GM20431 (cell line): ENCODE data around the gene GRK3.
"Not testable (repeated sequence)": the region's sequence is repeated elsewhere in the genome, so short reads cannot be mapped to it uniquely, and the experiment has no call there.

Source experiments
- in situ Hi-C: fragments of 300-500 bp; cut with MseI, MboI; formaldehyde crosslinking; loops from one replicate; pipeline ENCODE4 v1.15.0; 2020; ENCODE audit warnings: low sequenced_read_pairs; ENCODE audit not compliant: unreplicated experiment

GRK3 gene

DNA sequence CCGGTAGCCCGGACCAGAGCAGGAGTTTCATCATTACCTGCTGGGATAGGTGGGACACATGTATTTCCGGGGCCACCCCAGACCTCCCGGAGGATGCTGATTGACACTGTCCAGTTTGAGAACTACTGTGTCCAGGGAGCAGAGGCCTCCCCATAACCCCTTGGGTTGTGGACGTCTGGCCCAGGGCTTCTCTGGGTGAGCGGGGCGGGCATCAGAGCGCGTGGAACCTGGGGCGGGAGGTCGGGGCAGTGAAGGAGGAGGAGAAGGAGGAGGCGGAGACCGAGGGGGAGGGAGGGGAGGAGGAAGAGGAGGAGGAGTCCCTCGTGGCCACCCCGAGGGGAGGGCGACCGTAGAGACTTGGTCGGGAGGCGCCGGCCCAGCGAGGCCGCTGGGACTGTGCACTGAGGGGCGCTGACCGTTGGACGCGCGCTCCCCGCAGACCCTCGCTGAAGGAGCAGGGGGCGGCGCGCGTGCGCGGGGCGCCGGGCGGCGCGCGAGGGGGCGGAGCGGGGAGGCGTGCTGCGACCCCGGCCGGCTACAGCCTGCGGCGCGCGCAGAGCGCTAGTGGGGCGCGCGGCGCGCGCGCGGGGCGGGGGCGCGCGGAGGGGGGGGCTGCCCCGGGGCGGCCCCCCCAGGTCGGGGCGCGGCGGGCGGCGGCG lies at the start of gene GRK3:
GRK3 (plus strand) TSS at position 356 of the 659 bp plus-strand sequence. CDS start 366 bp downstream, outside the sequence.
- in situ Hi-C loops, result loop anchor here (25.0 kb wide), 1 partner anchor 148 kb away; no protein-coding TSS in a partner anchor

DNA sequence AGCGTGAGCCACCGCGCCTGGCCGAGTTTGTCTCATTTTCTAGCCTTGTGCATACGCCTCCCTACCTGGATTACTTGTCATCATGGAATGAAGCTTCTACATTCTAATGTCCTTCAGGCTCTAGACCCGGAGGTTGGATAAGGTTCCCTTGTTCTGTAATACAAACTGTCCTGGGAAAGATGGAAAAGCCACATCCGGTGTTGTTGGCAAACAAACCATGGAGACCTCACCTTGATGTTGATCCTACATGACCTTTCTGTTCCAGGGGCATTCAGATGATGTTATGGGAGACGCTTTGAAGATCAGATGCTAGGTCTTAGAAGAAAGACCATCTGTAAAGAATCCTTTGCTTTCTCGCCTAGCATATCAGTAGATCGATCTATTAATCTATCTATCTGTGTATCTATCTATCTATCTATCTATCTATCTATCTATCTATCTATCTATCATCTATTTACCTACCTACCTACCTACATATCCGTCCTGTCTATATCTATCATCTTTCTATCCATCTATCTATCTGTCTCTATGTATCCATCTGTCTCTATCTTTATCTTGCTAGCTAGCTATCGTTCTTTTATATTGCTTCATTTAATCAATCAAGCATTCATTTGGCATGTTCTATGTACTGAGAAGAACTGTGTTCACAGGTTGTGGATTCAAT lies 46.3 kb upstream of the GRK3 start:
- in situ Hi-C loops, result no loop called here

DNA sequence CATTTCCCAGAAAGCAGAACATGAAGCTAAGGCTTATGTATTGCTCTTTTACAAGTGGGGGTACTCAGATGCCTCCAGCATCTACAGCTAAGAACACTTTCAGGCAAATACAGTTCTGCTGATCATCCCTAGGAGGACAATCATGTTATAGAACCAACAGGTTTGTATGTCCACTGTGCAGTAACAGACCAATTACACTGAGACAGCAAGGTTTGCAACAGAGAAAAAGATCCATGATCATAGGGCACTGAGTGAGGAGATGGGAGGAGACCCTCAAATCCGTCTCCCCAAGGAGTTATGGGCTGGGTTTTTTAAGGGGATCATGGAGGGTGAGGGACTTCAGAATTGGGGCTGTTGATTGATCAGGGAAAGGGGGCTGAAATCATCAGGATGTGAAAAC lies 39.1 kb upstream of the GRK3 start:
- in situ Hi-C loops, result no loop called here

DNA sequence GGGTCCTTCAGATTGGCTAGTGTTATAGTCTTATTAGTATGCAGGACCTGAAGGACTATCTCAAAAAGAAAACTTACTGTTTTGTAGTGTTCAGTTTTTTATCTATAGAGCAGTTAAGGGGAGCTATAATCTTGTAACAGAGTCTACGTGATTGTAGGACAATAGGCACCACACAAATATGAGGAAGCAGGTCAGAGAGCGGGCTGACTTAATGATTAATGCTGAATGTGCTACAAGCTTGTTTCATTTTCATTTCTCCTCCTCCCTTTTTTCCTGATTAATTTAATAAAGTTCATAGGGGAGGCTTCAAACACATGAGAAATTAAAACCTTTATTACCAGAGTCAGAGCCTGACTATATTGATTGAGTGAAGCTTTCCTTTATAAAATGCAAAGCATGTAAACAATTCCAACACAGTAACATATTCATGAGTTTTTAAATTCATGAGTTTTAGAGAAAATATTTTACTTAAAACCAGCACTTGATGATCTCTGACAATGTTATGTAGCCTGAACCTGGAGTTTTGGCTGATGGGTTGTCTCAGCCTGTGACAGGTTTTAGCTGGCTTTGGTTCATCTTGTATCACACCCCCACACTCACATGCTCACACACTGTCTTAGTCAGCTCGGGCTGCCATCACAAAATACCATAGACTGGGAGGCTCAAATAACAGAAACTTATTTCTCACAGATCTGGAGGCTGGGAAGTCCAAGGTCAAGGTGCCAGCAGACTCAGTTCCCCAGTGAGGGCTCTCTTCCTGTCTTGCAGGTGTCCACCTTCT lies 38.5 kb upstream of the GRK3 start:
- in situ Hi-C loops, result not testable (repeated sequence)

DNA sequence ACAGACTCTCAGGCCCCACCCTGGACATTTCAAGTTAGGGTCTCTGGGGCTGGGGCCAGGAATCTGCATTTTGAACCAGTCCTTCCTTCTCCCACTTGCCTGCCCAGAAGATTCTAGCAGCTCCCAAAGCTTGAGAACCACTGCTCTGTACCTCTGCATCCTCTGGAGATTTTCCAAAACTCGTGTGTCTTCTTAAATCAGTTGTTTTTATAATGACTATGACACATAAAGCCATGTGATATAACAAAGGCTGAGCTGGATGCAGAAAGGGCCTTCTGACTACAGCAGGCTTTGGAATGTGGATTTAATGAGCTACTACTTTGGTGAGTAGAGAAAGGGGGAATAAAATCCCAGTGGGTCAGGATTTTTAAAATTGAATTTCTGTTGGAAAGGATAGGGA lies 37.5 kb upstream of the GRK3 start:
- in situ Hi-C loops, result not testable (repeated sequence)

DNA sequence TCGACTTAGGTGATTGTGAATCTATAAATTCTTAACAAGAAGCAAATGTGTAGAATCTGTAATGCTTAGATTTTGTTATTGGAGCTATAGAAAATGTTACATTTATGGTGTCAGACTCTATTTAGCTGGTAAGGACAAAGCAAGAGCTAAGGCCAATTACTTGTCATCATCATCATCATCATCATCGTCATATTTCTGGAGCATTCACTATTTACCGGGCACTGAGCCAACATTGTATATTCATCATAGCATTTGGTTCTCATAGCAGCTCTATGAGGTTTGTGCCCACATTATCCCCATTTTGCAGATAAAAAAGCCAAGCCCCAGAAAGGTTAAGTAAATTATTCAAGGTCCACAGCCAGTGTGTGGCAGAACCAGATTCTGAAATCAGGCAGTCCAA lies 36.4 kb upstream of the GRK3 start:
- in situ Hi-C loops, result not testable (repeated sequence)

DNA sequence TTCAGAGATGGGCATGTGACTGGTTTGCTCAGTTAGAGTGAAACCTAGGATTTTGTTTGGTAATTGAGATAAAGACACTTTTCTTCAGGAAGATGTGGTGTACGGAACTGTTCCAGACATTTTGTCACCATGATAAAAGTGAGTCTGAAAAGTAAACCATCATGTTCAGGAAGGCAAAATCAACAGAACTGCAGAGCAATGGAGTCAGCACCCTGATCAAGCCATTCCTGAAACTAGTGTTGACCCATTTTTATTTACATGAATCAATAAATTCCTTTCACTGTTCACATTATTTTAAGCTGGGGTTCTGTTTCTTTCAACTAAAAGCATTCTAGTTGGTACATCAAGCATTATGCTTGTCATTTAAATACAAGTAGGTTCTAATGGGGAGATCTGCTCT lies 35.4 kb upstream of the GRK3 start:
- in situ Hi-C loops, result not testable (repeated sequence)

DNA sequence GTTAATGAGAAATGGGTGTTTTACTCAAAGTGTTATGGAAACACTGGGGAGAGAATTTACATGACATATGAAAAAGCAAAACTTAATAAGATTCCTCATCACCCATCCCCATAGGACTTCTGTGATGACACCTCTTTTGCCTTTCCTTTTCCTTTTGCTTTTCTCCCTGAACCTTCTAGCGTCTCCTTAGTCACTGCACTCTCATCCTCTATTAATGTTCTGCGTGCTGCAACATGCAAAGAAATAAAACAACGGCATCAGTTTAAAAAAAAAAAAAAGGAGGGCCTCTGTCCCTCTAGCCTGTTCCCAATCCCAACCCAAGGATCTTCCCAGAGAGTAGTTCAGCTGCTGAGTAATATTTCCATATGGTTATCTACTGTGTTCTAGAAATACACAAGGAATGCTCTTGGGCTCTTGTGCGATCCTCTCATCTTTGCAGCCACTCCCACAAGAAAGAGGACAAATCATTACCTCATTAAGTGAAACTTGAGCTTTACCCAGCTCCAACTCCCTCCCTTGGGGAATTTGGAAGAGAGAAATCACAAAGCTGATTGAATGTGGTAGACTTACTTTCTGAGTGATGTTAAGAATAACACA lies 34.8 kb upstream of the GRK3 start:
- in situ Hi-C loops, result not testable (repeated sequence)

DNA sequence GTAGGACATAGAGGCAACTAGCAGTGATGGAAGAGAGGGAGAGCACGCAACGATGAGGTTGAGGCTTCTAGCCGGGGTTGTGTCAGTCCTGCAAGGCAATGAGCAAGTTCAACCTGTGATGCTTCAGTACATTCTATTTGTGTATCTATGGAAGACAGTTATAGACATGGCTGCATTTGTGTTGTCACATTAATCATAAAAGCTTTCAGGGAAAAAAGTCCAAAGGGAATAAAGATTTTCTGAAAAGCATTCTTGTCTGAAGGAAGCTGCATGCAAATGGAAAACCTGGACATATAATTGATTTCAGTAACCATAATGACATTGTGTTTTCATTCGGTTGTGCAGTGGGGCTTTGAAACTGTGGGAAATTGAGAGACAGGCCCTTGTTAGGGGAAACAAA lies 32.8 kb upstream of the GRK3 start:
- in situ Hi-C loops, result not testable (repeated sequence)

DNA sequence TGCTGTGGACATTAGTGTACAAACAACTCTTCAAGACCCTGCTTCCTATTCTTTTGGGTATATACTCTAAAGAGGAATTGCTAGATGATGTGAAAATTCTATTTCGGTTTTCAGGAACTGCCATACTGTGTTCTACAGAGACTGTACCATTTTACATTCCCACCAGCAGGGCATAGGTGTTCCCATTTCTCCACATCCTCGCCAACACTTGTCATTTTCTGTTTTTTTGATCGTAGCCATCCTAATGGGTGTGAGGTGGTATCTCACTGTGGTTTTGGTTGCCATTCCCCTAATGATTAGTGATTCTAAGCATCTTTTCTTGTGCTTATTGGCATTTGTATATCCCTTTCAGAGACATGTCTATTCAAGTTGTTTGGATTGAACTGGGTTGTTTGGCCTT lies 29.8 kb upstream of the GRK3 start:
- in situ Hi-C loops, result no loop called here

DNA sequence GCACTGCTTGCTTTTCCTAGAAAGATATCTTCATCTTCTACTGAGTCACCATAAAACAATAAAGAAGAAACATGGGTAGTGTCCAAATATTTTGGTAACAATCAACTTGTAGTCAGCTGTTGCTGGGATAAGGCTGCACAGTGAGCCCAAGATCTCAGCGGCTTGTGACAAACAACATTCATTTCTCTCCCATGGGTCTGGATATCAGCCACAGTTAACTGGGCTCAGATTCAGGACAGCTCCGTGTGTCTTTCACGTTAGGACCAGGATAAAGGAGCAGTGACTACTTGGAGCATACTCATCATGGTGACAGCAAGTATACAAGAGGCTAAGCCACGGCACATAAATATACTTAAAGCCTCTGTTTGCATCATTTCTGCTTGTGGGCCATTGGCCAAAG lies 27.9 kb upstream of the GRK3 start:
- in situ Hi-C loops, result no loop called here

DNA sequence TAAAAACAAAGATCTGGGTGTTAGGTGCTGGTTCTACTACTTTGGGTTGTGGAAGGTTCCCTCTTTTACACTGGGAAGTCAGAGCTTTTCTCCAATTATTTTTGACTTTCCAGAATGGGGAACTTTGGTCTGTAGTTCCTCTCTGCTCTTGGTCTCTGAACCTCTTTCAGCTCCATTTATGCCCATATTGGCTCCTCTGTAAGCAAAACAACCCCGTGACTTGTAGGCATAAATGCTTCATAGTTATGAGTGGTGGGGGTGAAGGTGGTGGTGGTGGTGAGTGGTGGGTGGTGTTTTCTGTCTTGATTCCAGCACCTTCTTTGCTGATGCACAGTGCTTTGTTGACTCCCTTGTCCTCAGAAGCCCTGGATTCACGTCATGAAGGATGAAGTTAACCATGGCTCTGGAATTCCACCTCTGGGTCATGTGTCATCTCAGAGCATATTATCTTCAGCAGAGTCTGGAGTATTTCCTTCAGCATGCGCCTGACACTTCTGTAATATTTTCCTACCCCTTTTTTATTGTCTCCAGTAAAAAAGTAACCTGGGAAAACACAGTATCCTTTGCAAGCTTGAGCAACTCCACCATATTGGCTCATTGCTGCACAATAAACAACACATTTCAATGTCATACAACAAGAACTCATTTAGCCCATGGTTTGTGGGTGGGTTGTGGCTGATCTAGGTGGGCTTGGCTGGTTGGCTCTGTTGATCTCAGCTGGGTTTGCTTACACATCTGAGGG lies 24.1 kb upstream of the GRK3 start:
- in situ Hi-C loops, result no loop called here

DNA sequence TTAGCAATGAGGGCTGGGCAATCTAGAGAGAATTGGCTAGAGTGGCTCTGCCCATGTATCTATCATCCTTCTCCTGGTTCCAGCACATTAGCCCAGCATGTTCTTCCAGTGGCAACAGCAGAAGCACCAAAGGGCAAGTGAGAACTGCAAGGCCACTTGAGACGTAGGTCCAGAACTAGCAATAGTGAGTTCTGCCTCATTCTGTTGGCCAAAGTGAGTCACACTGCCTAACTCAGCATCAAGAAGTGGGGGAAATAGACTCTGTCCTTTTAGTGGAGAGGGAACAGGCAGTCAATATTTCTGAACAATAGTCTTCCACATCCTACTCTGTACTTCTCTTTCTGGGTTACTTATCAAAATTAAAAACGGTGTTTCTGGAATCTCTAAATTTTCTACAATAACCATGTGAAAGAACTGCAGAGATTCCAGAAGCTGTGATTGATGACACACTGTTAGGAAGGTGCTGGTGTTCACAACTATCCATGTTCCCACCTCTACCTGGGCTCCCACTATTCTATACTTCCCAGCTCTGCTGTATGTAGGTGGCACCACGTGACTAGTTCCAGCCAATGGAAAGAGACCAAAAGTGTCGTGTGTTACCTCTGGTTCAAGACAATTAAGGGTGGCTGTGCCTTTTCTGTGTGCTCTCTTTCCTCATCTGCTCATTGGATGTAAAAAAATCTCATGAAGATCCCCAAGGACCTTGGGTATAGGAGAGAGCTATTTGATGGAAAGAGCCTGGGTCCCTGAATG lies 23.4 kb upstream of the GRK3 start:
- in situ Hi-C loops, result no loop called here

DNA sequence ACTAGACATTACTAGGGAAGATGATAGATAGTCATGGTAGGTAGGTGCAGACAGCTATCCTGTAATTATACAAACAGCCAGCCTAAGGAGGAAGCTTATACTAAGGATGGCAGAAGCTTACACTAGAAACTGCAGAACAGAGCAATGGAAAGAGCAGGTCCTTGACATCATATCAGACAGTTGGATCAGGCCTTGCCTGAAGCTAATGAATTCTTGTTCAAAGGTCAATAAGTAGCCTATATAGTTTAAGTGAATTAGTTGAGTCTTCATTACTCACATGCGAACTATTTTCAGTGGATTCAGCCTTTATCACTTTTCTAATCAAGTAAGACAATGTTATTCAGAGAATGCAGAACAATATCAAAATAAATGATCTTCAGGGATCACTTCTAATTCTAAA lies 22.3 kb upstream of the GRK3 start:
- in situ Hi-C loops, result no loop called here

DNA sequence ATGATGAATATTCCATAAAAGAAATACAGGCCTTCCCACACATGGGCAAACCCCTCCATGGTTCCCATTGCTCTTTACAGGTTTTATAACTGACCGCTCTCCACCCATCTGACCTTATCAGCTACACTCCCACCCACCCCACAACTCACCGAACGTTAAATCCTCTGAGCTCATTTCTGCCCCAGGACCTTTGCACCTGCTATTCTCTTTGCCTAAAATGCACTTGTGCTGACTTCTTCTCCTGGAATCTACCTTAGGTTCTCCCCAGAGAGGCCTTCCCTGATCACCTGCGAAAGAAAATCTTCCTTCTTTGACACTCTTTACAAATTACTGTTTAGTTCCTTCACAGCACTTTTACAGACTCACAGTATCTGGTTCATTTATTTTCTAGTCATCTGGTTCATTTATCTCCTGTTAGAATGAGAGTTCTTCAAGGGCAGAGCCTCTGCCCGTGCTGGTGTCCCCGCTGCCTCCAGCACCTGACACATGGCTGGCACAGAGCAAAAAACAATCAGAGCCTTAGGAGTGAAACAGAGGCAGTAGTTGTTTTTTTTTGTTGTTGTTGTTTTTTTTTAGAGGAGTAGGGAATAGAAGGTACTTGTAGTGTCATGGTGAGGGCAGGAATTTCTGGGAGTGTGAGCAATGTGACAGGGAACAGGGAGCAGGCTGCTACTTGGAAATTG lies 21.6 kb upstream of the GRK3 start:
- in situ Hi-C loops, result no loop called here

DNA sequence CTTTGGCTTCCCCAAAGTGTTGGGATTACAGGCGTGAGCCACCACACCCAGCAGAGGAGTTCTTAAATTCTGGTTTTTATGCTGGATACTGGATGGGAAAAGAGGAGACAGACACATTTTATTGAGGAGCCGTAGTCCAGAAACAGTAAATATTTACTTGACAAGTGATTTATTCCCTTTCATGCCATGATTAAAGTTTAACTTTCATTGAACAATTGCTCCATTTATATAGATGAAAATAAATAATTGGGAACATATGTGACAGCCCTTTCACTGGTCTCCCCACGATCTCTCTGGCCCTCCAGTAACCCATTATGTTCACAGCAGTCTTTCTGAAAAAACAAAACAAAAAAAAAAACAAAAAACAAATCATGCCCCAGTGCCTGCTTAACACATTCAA lies 19.3 kb upstream of the GRK3 start:
- in situ Hi-C loops, result no loop called here

DNA sequence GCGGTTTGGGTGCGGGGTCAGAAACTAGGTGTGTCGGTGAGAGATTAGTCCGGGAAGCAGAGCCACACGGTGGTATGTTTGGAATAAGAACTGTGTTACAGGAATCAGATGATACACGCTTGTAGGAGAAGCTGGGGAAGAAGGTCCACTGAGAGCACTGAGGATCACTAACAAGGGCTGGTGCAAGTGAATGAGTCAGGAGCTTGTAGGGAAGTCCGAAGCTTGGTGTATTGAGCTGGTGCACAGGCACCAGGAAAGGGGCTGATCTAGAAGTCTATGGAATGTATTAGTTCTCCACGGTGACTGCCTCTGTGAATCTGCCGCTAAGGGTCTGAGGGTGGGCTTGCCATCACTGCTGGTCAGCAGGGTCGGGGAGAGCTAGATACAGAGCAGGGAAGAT lies 18.8 kb upstream of the GRK3 start:
- in situ Hi-C loops, result no loop called here

DNA sequence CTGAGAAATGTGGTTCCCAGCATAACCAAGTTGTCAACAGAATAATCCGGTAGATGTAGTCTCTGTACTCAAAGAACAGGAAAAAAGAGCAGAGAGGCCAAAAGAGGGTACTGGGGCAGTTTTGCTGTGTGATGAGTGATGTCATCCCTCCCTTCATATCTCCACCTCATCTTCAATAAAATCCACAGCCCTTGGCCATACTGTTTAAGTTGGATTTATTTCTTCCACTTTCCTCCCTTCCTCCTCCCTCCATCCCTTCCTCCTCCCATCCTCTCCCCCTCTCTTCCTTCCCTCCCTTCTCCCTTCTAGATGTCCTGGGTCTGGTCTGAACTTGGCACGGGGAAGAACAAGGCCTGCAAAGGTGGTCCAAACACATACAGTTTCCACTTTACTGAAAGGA lies 18.2 kb upstream of the GRK3 start:
- in situ Hi-C loops, result no loop called here

DNA sequence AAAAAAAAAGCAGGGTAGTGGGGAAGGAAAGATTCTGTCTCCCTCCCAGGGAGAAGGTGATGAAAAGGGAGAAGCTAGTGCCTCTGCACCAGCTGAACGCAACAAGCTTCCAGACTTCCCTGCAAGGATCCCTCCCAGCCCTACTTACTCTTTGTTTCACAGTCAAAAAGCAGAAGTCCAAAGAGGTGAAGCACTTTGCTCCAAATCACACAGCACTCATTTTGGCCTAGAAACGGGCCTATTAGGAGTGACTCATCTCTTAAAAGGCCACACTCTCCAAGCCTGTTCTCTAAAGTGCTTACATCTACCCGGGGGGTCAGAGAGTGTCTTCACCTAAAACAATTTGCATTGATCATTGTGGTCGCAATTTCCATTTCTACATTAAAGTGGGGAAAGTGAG lies 17.7 kb upstream of the GRK3 start:
- in situ Hi-C loops, result no loop called here
